ENCODE results near the gene APOE. TPM values are rescaled to one million over a fixed set of nuclear protein-coding genes. Genes with fewer than 3 reads are reported as not detected.

The APOE gene
- total and polyA plus RNA-seq, 2 of the 13 experiments (the other 11 are each of a cell fraction or from before 2014, with no cell fraction given) = 1,328 to 1,470 TPM

DNA sequence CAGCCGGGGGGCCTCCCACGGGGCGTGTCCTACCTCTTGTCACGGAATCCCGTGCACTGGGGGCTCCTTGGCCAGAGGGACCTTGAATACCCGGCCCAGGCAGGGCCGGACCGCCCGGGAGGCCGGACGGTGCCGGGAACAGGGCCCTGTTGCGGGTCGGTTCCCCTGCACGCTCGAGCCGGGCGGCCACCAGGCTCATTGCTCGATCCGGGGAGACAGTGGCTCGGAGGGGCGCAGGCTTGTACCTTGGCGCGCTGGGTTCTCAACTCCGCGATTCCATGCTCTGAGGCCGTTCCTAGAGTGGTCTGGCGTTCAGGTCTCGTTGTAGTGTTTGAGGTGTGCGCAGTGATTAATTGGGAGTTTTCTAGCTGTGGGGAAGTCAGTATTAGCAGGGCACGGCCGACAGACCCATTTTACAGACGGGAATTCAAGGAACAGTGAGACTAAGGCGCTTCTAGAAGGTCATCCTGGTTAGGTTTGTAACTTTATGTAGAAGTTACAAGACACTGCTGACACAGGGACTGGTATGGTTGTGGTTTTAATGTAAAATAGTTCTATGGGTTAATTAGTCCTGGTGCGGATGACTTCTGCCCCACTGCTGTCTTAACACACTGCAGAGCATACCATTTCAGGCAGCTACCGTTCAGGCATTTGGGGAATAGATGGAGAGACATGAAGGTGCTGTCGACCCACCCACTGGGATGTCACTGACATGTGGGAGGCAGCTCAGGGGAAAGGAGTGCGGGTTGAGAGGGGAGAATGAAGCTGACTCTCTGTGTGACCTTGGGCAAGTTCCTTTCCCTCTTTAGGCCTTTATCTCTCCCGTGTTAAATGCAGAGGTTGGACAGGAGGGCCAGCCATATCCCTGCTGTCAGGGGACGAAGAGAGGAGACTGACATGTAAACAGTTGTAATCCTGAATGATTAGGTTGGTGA lies 50.2 kb downstream of the APOE start (continued):
- TF ChIP-seq NR1H2 (CRISPR knock-in tag; IDR thresholded peaks at IDR 0.05; ENCODE audit: borderline replicate concordance, low read depth) (no peak), CBX5 (CRISPR knock-in tag; IDR thresholded peaks at IDR 0.05; ENCODE audit: borderline replicate concordance) (no peak), TBL1XR1 (IDR thresholded peaks at IDR 0.05; ENCODE audit: borderline replicate concordance, low read length, partially characterized antibody) (no peak), SRSF4 (IDR thresholded peaks at IDR 0.05; ENCODE audit: low read depth, low read length, poor library complexity, severe bottlenecking) (no peak), KMT2B (CRISPR knock-in tag; IDR thresholded peaks at IDR 0.05) (no peak), AGO1 (IDR thresholded peaks at IDR 0.05; ENCODE audit: low read depth, low read length, poor library complexity, severe bottlenecking) (peak; percentile 70), SMYD3 (CRISPR knock-in tag; IDR thresholded peaks at IDR 0.05) (no peak), CC2D1A (CRISPR knock-in tag; IDR thresholded peaks at IDR 0.05) (no peak)
- TF ChIP-seq, protein P1, sequence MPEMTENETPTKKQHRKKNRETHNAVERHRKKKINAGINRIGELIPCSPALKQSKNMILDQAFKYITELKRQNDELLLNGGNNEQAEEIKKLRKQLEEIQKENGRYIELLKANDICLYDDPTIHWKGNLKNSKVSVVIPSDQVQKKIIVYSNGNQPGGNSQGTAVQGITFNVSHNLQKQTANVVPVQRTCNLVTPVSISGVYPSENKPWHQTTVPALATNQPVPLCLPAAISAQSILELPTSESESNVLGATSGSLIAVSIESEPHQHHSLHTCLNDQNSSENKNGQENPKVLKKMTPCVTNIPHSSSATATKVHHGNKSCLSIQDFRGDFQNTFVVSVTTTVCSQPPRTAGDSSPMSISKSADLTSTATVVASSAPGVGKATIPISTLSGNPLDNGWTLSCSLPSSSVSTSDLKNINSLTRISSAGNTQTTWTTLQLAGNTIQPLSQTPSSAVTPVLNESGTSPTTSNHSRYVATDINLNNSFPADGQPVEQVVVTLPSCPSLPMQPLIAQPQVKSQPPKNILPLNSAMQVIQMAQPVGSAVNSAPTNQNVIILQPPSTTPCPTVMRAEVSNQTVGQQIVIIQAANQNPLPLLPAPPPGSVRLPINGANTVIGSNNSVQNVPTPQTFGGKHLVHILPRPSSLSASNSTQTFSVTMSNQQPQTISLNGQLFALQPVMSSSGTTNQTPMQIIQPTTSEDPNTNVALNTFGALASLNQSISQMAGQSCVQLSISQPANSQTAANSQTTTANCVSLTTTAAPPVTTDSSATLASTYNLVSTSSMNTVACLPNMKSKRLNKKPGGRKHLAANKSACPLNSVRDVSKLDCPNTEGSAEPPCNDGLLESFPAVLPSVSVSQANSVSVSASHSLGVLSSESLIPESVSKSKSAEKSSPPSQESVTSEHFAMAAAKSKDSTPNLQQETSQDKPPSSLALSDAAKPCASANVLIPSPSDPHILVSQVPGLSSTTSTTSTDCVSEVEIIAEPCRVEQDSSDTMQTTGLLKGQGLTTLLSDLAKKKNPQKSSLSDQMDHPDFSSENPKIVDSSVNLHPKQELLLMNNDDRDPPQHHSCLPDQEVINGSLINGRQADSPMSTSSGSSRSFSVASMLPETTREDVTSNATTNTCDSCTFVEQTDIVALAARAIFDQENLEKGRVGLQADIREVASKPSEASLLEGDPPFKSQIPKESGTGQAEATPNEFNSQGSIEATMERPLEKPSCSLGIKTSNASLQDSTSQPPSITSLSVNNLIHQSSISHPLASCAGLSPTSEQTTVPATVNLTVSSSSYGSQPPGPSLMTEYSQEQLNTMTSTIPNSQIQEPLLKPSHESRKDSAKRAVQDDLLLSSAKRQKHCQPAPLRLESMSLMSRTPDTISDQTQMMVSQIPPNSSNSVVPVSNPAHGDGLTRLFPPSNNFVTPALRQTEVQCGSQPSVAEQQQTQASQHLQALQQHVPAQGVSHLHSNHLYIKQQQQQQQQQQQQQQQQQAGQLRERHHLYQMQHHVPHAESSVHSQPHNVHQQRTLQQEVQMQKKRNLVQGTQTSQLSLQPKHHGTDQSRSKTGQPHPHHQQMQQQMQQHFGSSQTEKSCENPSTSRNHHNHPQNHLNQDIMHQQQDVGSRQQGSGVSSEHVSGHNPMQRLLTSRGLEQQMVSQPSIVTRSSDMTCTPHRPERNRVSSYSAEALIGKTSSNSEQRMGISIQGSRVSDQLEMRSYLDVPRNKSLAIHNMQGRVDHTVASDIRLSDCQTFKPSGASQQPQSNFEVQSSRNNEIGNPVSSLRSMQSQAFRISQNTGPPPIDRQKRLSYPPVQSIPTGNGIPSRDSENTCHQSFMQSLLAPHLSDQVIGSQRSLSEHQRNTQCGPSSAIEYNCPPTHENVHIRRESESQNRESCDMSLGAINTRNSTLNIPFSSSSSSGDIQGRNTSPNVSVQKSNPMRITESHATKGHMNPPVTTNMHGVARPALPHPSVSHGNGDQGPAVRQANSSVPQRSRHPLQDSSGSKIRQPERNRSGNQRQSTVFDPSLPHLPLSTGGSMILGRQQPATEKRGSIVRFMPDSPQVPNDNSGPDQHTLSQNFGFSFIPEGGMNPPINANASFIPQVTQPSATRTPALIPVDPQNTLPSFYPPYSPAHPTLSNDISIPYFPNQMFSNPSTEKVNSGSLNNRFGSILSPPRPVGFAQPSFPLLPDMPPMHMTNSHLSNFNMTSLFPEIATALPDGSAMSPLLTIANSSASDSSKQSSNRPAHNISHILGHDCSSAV (CRISPR knock-in tag; IDR thresholded peaks at IDR 0.05; ENCODE audit: borderline replicate concordance) = no peak
- TF ChIP-seq, protein P2, sequence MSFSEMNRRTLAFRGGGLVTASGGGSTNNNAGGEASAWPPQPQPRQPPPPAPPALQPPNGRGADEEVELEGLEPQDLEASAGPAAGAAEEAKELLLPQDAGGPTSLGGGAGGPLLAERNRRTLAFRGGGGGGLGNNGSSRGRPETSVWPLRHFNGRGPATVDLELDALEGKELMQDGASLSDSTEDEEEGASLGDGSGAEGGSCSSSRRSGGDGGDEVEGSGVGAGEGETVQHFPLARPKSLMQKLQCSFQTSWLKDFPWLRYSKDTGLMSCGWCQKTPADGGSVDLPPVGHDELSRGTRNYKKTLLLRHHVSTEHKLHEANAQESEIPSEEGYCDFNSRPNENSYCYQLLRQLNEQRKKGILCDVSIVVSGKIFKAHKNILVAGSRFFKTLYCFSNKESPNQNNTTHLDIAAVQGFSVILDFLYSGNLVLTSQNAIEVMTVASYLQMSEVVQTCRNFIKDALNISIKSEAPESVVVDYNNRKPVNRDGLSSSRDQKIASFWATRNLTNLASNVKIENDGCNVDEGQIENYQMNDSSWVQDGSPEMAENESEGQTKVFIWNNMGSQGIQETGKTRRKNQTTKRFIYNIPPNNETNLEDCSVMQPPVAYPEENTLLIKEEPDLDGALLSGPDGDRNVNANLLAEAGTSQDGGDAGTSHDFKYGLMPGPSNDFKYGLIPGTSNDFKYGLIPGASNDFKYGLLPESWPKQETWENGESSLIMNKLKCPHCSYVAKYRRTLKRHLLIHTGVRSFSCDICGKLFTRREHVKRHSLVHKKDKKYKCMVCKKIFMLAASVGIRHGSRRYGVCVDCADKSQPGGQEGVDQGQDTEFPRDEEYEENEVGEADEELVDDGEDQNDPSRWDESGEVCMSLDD (CRISPR knock-in tag; IDR thresholded peaks at IDR 0.05; ENCODE audit: borderline replicate concordance) = no peak
- TF ChIP-seq, protein P3, sequence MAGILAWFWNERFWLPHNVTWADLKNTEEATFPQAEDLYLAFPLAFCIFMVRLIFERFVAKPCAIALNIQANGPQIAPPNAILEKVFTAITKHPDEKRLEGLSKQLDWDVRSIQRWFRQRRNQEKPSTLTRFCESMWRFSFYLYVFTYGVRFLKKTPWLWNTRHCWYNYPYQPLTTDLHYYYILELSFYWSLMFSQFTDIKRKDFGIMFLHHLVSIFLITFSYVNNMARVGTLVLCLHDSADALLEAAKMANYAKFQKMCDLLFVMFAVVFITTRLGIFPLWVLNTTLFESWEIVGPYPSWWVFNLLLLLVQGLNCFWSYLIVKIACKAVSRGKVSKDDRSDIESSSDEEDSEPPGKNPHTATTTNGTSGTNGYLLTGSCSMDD (CRISPR knock-in tag; IDR thresholded peaks at IDR 0.05) = no peak
- TF ChIP-seq, protein P4, sequence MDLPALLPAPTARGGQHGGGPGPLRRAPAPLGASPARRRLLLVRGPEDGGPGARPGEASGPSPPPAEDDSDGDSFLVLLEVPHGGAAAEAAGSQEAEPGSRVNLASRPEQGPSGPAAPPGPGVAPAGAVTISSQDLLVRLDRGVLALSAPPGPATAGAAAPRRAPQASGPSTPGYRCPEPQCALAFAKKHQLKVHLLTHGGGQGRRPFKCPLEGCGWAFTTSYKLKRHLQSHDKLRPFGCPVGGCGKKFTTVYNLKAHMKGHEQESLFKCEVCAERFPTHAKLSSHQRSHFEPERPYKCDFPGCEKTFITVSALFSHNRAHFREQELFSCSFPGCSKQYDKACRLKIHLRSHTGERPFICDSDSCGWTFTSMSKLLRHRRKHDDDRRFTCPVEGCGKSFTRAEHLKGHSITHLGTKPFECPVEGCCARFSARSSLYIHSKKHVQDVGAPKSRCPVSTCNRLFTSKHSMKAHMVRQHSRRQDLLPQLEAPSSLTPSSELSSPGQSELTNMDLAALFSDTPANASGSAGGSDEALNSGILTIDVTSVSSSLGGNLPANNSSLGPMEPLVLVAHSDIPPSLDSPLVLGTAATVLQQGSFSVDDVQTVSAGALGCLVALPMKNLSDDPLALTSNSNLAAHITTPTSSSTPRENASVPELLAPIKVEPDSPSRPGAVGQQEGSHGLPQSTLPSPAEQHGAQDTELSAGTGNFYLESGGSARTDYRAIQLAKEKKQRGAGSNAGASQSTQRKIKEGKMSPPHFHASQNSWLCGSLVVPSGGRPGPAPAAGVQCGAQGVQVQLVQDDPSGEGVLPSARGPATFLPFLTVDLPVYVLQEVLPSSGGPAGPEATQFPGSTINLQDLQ (CRISPR knock-in tag; IDR thresholded peaks at IDR 0.05) = no peak

Measured in HepG2 (cell line).